HG02981 (cell line): ENCODE results near the gene IL10.

Experiments
- ATAC-seq: cut with Tn5 transposase; IDR thresholded peaks from one replicate; pipeline ENCODE4 v1.9.1; 2021; ENCODE audit warnings: mild to moderate bottlenecking, moderate library complexity; ENCODE audit not compliant: unreplicated experiment

IL10 gene

GRCh38 chr1:206772243-206772937 is at the start of gene IL10:
Gene IL10, minus strand, starts transcription at chr1:206772494. Its CDS starts 59 bp downstream, at chr1:206772435.
- ATAC-seq, result no peak

GRCh38 chr1:206821493-206821892 is 49.2 kb upstream of the IL10 start:
- ATAC-seq, result no peak

- ATAC-seq, result peak; percentile 83
These were observed 44.3 kb upstream of the IL10 start for GRCh38 chr1:206816390-206817287.

DNA sequence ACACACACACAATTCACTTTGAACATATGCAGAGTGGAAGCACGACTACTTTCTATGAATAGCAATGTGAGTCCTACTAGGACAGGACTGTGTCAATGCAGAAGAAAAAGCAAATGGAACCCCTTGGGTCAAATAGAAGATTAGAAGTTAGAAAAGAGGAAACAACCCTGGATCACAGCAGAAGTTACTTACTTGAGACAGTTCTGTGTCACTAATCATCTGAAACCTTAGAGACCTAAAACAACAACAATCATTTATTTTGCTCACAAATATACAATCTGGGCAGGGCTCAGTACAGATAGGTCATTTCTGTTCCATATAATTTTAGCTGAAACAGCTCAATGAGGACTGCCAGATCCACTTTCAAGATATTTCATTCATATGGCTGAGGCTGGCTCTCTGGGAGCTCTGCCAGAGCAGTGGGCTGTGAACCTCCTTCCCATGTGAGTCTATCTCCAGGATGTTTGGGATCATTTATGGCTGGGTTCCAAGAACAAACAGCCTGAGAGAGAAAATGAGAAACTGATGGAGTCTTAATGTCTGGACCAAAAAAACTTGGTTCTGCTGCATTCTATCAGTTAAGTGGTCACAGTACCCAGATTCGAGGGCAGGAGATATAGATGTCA is 42.5 kb upstream of the IL10 start:
- ATAC-seq, result no peak

DNA sequence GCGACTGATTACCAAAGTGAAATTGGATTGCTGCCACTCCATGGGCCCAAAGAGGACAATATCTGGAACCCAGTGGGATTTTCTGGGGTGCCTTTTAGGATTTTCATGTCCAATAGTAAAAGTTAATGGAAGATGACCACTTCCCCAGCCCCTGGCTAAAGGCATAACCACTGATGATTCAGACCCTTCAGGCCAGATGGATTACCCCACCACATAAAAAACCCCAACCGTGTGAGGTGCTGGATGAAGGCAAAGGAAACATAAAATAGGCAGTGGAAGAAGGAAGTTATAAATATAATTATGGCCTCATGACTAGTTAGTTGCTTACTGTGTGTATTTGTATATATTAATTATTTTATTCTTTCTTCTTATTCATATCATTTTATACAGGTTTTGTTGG is 40.2 kb upstream of the IL10 start:
- ATAC-seq, result no peak

DNA sequence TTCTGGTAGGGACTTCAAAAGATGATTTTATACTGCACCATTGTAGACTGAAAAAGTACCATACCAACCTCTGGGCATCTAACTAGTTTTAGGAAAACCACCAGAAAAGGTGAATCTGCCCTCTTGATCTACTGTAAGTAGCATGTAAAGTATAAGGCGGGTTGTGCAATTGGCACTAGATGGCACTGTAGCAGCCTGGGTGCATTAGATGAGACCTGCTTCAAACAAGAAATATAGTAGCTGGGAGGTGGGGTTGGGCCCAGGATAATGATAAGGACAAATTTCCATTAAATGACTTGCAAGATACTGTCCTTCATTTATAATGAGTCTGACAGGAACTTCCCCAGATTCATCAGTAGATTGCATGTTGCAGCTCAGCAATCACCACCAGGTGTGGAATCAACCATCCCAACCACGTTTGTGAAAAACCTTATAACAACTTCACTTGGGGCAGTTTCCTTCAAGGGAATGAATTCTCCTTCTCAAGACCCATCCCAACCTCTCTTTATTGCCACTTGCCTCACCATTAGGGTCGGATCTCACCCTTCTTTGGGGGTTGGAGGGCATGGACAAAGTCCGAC is 37.3 kb upstream of the IL10 start:
- ATAC-seq, result no peak

DNA sequence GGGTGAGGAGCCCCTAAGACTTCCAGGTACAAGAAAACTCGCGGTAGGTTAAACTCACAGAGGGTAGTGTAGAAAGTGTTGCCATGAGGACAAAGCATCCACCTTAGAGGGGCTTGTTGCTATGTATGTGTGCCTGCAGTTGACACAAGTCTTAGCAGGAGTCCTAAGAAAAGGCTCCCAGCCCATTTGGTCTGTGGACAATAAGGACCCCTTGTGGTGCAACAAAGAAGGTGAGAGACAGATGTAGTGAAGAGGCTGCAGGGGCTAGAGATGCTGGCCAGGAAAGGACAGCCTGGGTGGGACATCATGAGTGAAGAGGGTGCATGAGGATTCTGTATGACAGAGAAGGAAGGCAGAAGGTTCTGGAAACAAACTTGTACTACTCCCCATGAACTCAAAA is 36.3 kb upstream of the IL10 start:
- peak; percentile 65 for ATAC-seq

- ATAC-seq, result no peak
These were observed 33.1 kb upstream of the IL10 start for GRCh38 chr1:206805357-206805756.

GRCh38 chr1:206804156-206804737 is 32.0 kb upstream of the IL10 start:
- no peak for ATAC-seq

- peak; percentile 95 for ATAC-seq
These were observed 31.0 kb upstream of the IL10 start for GRCh38 chr1:206803221-206803730.

- no peak for ATAC-seq
These were observed 30.1 kb upstream of the IL10 start for GRCh38 chr1:206802401-206802800.

DNA sequence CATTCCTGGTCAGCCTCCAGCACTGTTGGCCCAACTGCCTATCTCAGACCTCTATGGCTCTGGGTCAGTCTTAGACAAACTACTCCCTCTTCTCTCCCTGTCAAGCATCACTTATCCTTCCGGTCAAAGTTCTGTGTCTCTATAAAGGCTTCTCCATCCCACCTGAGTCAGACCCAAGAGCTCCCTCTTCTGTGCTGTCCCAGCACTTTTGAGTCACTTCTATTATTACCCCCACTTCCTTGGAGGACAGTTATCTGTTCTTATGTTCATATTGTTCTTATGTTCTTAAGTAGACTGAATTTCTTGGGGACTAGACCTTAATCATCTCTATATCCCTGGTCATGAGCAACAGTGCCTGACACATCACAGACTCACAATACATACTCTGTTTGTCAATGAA is 29.2 kb upstream of the IL10 start:
- no peak for ATAC-seq

- no peak for ATAC-seq
These were observed 28.6 kb upstream of the IL10 start for GRCh38 chr1:206800891-206801290.

DNA sequence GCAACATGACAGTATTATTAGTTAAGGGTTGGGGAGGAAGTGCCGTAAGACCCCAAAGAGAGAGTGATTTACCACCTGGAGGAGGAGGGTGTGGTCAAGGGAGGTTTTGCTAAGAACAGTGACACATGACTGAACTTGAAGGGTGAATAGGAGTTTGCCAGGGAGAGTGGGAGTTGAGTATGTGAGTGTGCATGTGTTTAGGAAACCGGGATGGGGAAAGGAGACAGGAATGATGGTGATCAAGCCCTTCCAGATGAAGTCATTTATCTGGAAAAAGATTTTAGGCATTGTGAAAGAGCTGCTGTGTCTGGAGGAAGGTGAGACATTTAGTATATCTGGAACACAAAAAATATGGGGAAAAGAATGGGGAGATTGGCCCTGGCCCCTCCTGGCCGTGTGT is 28.1 kb upstream of the IL10 start:
- no peak for ATAC-seq

DNA sequence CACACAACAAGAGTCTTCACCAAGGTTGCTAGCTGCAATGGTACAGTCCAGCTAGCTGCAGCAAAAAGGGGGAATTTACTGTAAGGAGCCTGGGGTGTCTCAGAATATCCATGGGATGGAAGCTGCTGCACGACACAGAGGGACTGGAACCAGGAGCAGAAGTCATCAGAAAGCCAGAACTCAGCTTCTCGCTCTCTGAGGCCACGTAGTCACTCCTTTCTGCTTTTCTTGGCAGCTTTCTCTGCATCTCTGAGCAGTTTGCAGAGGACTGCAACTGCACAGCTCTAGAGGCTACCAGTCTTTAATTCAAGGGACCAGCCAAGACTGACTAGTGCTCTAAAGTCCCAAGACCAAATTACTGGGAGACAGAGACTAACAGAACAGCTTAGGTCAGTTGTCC is 27.0 kb upstream of the IL10 start:
- no peak for ATAC-seq

- no peak for ATAC-seq
These were observed 26.2 kb upstream of the IL10 start for GRCh38 chr1:206798384-206798996.

GRCh38 chr1:206797534-206798383 is 25.5 kb upstream of the IL10 start:
- no peak for ATAC-seq

DNA sequence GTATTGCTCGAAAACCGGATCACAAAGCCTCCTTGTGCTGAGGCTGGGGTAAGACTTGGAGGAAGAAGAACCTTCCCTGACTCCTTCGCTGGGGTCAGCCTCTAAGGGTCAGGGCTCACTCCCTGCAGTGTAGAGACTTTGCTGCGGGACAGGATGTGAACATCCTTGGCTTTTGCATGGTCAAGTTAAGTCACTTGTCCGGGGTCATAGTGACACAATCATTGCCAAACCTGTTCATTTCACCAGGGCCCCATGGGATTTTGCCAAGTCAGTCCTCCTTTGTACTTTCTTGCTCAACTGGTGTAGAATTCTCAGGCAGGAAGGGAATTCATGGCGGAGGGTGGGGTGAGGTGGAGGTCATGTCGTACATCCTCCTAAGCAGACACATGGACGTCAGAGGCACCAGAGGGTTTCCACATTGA is 24.7 kb upstream of the IL10 start:
- no peak for ATAC-seq

DNA sequence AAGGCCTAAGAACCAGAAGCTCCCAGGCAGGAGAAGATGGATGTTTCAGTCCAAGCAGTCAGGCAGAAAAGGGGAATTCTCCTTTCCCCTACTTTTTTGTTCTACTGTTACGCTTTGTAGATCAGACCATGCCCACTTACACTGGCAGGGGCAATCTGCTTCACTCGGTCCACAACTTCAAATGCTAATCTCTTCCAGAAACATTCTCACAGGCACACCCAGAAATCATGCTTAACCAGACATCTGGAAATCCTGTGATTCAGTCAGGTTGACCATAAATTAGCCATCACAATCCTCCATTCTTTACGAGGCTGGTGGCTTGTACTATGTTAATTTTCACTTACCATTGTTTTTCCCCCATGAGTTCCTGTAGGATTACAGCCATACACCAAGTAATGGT is 23.8 kb upstream of the IL10 start:
- ATAC-seq, result no peak
